IPS-15b (cell line): ENCODE measurements around the gene CEBPG.

ENCODE experiments used
- H3K27me3 ChIP-seq: one replicate; pipeline ENCODE4 v1.6.1; 2013; ENCODE audit warnings: low read length; ENCODE audit not compliant: control insufficient read depth, insufficient read depth
- H3K36me3 ChIP-seq: one replicate; pipeline ENCODE4 v1.6.1; 2013; ENCODE audit warnings: low read length; ENCODE audit not compliant: control insufficient read depth, insufficient read depth
- H3K4me1 ChIP-seq: one replicate; pipeline ENCODE4 v1.6.1; 2013; ENCODE audit warnings: mild to moderate bottlenecking, low read length; ENCODE audit not compliant: control insufficient read depth, insufficient read depth
- H3K4me3 ChIP-seq: one replicate; pipeline ENCODE4 v1.5.1; 2013; ENCODE audit warnings: low read depth, low read length
- H3K9ac ChIP-seq: one replicate; pipeline ENCODE4 v1.6.1; 2013; ENCODE audit warnings: low read depth, mild to moderate bottlenecking, low read length
- H3K9me3 ChIP-seq: one replicate; pipeline ENCODE4 v1.6.1; 2013; ENCODE audit warnings: mild to moderate bottlenecking, low read length; ENCODE audit not compliant: control insufficient read depth, insufficient read depth

CEBPG gene

GRCh38 chr19:33413868-33414666, 40.6 kb downstream of the CEBPG start:
- H3K4me3 ChIP-seq, result no peak overlapping the region
- no peaks in the 10 kb centered on the region for H3K27me3 ChIP-seq
- peaks cover 4% of the 10 kb centered on the region for H3K36me3 ChIP-seq
- no peaks in the 10 kb centered on the region for H3K9me3 ChIP-seq
- H3K9ac ChIP-seq, result no peak overlapping the region
- no peaks in the 10 kb centered on the region for H3K4me1 ChIP-seq

GRCh38 chr19:33414667-33415605, 41.4 kb downstream of the CEBPG start:
- Histone ChIP-seq H3K4me3 (no peak overlapping the region), H3K9ac (no peak overlapping the region), H3K27me3 (no peaks in the 10 kb centered on the region), H3K4me1 (peaks cover 1% of the 10 kb centered on the region), H3K36me3 (peaks cover 6% of the 10 kb centered on the region), H3K9me3 (no peaks in the 10 kb centered on the region)

- no peaks in the 10 kb centered on the region for H3K27me3 ChIP-seq
- no peak overlapping the region for H3K9ac ChIP-seq
- H3K4me1 ChIP-seq, result peaks cover 2% of the 10 kb centered on the region
- peaks cover 4% of the 10 kb centered on the region for H3K36me3 ChIP-seq
- H3K4me3 ChIP-seq, result peak overlapping the region; percentile 23
- no peaks in the 10 kb centered on the region for H3K9me3 ChIP-seq
Observed at GRCh38 chr19:33416307-33417215, 43.1 kb downstream of the CEBPG start.

GRCh38 chr19:33417751-33418150, 44.2 kb downstream of the CEBPG start:
- Histone ChIP-seq H3K9ac (no peak overlapping the region), H3K4me3 (no peak overlapping the region), H3K4me1 (peaks cover 2% of the 10 kb centered on the region), H3K9me3 (no peaks in the 10 kb centered on the region), H3K36me3 (peaks cover 2% of the 10 kb centered on the region), H3K27me3 (no peaks in the 10 kb centered on the region)

- Histone ChIP-seq H3K4me3 (no peak overlapping the region), H3K36me3 (peaks cover 2% of the 10 kb centered on the region), H3K9ac (no peak overlapping the region), H3K4me1 (peaks cover 2% of the 10 kb centered on the region), H3K9me3 (no peaks in the 10 kb centered on the region), H3K27me3 (no peaks in the 10 kb centered on the region)
Observed at GRCh38 chr19:33418461-33418860, 45.0 kb downstream of the CEBPG start.

GRCh38 chr19:33418871-33419787, 45.6 kb downstream of the CEBPG start:
- no peaks in the 10 kb centered on the region for H3K27me3 ChIP-seq
- peaks cover 2% of the 10 kb centered on the region for H3K36me3 ChIP-seq
- no peak overlapping the region for H3K4me3 ChIP-seq
- H3K4me1 ChIP-seq, result peaks cover 2% of the 10 kb centered on the region
- H3K9ac ChIP-seq, result no peak overlapping the region
- no peaks in the 10 kb centered on the region for H3K9me3 ChIP-seq

- no peak overlapping the region for H3K4me3 ChIP-seq
- no peaks in the 10 kb centered on the region for H3K9me3 ChIP-seq
- H3K9ac ChIP-seq, result no peak overlapping the region
- H3K27me3 ChIP-seq, result no peaks in the 10 kb centered on the region
- peaks cover 2% of the 10 kb centered on the region for H3K4me1 ChIP-seq
- peaks cover 2% of the 10 kb centered on the region for H3K36me3 ChIP-seq
Observed at GRCh38 chr19:33419788-33420130, 46.2 kb downstream of the CEBPG start.

GRCh38 chr19:33420821-33421220, 47.3 kb downstream of the CEBPG start:
- H3K4me3 ChIP-seq, result no peak overlapping the region
- no peaks in the 10 kb centered on the region for H3K9me3 ChIP-seq
- H3K27me3 ChIP-seq, result no peaks in the 10 kb centered on the region
- H3K9ac ChIP-seq, result no peak overlapping the region
- H3K36me3 ChIP-seq, result peaks cover 2% of the 10 kb centered on the region
- H3K4me1 ChIP-seq, result peaks cover 2% of the 10 kb centered on the region

- no peaks in the 10 kb centered on the region for H3K27me3 ChIP-seq
- H3K36me3 ChIP-seq, result peaks cover 2% of the 10 kb centered on the region
- H3K9ac ChIP-seq, result no peak overlapping the region
- H3K9me3 ChIP-seq, result no peaks in the 10 kb centered on the region
- H3K4me1 ChIP-seq, result peaks cover 2% of the 10 kb centered on the region
- no peak overlapping the region for H3K4me3 ChIP-seq
Observed at GRCh38 chr19:33421368-33421767, 47.9 kb downstream of the CEBPG start.

- H3K27me3 ChIP-seq, result no peaks in the 10 kb centered on the region
- no peak overlapping the region for H3K9ac ChIP-seq
- H3K4me3 ChIP-seq, result no peak overlapping the region
- H3K36me3 ChIP-seq, result peaks cover 2% of the 10 kb centered on the region
- H3K4me1 ChIP-seq, result peaks cover 2% of the 10 kb centered on the region
- no peaks in the 10 kb centered on the region for H3K9me3 ChIP-seq
Observed at GRCh38 chr19:33422369-33423180, 49.1 kb downstream of the CEBPG start.
